MM.1S (cell line): ENCODE results near the gene RFESD.

Source experiments
- DNase-seq: peaks from one replicate; pipeline ENCODE4 v3.0.0-alpha.2; 2015
- H2AFZ ChIP-seq: fragments of 300-600 bp; sonication (generic); 2 replicates; pipeline ENCODE4 v1.6.0; 2016; ENCODE audit warnings: antibody characterized with exemption, low read length
- H3F3A ChIP-seq: fragments of 300-600 bp; sonication (generic); 2 replicates; pipeline ENCODE4 v1.6.1; 2016; ENCODE audit warnings: mild to moderate bottlenecking, antibody characterized with exemption, low read length, moderate library complexity, mixed read lengths; ENCODE audit not compliant: insufficient read depth
- H3K27ac ChIP-seq: fragments of 300-600 bp; sonication (generic); 2 replicates; pipeline ENCODE4 v1.5.1; 2016; ENCODE audit warnings: mild to moderate bottlenecking, low read length
- H3K27me3 ChIP-seq: fragments of 300-600 bp; sonication (generic); replicated peaks from 2 replicates; pipeline ENCODE4 v1.6.0; 2016; ENCODE audit warnings: low read length; ENCODE audit not compliant: insufficient read depth
- H3K36me3 ChIP-seq: fragments of 300-600 bp; sonication (generic); replicated peaks from 2 replicates; pipeline ENCODE4 v1.6.1; 2016; ENCODE audit warnings: mild to moderate bottlenecking, low read length, mixed read lengths; ENCODE audit not compliant: insufficient read depth
- H3K4me1 ChIP-seq: fragments of 300-600 bp; sonication (generic); 2 replicates; pipeline ENCODE4 v1.6.1; 2016; ENCODE audit warnings: low read length, mixed read lengths
- H3K4me2 ChIP-seq: fragments of 300-600 bp; sonication (generic); 2 replicates; pipeline ENCODE4 v1.6.0; 2016; ENCODE audit warnings: low read depth, low read length
- H3K4me3 ChIP-seq: fragments of 300-600 bp; sonication (generic); 2 replicates; pipeline ENCODE4 v1.5.1; 2016; ENCODE audit warnings: low read length, mixed read lengths
- H3K79me2 ChIP-seq: fragments of 300-600 bp; sonication (generic); 2 replicates; pipeline ENCODE4 v1.6.1; 2016; ENCODE audit warnings: mixed run types, low read length, mixed read lengths
- H3K9ac ChIP-seq: fragments of 300-600 bp; sonication (generic); 2 replicates; pipeline ENCODE4 v1.6.1; 2016; ENCODE audit warnings: low read length, mixed read lengths
- H3K9me2 ChIP-seq: fragments of 300-600 bp; sonication (generic); replicated peaks from 2 replicates; pipeline ENCODE4 v1.6.1; 2016; ENCODE audit warnings: mild to moderate bottlenecking, low read length, mixed read lengths; ENCODE audit not compliant: insufficient read depth
- H3K9me3 ChIP-seq: fragments of 300-600 bp; sonication (generic); replicated peaks from 2 replicates; pipeline ENCODE4 v1.6.1; 2016; ENCODE audit warnings: mild to moderate bottlenecking, low read length, mixed read lengths; ENCODE audit not compliant: insufficient read depth
- H4K20me1 ChIP-seq: fragments of 300-600 bp; sonication (generic); 2 replicates; pipeline ENCODE4 v1.6.1; 2016; ENCODE audit warnings: mild to moderate bottlenecking, low read length, moderate library complexity, mixed read lengths; ENCODE audit not compliant: insufficient read depth
- EZH2 ChIP-seq: fragments of 300-600 bp; sonication (generic); optimal IDR thresholded peaks from 2 replicates; pipeline ENCODE3; 2017; ENCODE audit warnings: low read depth, mild to moderate bottlenecking, antibody characterized with exemption, low read length, mixed read lengths
- EZH2phosphoT487 ChIP-seq: fragments of 300-600 bp; sonication (generic); IDR thresholded peaks from 2 replicates; pipeline ENCODE4 v1.6.1; 2018; ENCODE audit warnings: antibody characterized with exemption, low read length
- TF ChIP-seq, protein P1 (sequence below): fragments of 300-600 bp; sonication (generic); IDR thresholded peaks from 2 replicates; pipeline ENCODE4 v1.5.1; 2016; ENCODE audit warnings: antibody characterized with exemption, low read length, mixed read lengths

RFESD gene

DNA sequence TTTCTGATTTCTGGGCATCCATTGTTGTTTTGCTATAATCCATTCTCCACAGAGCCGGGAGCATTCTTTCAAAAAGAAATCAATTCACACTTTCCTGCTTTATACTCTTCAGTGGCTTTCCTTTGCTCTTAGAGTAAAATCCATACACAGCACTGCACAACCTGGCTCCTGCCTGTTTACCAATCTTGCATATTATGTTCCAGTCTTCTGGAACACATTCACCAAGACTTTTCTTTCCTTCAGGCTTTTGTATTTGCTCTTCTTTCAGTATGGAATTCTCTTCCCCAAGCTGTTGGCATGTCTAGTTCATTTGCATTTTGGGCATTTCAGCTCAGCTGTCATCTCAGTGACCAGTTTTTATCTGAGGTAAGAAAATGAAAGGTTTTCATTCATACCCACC, 6.3 kb downstream of the RFESD start:
- no peak overlapping the region for H3K27ac ChIP-seq
- H3K4me3 ChIP-seq = no peak overlapping the region
- no peaks in the 10 kb centered on the region for H3K27me3 ChIP-seq
- H3F3A ChIP-seq = peaks cover under 1% of the 10 kb centered on the region; the same call in 1 of the 2 replicates
- no peaks in the 10 kb centered on the region for H3K9me3 ChIP-seq
- peaks cover under 1% of the 10 kb centered on the region; the same call in 1 of the 2 replicates for H3K4me1 ChIP-seq
- H3K4me2 ChIP-seq = no peak overlapping the region
- H3K9ac ChIP-seq = no peak overlapping the region
- no peaks in the 10 kb centered on the region for H3K79me2 ChIP-seq
- no peaks in the 10 kb centered on the region for H3K9me2 ChIP-seq
- DNase-seq = no peak
- no peaks in the 10 kb centered on the region for H3K36me3 ChIP-seq
- no peak for TF ChIP-seq EZH2phosphoT487
- no peaks in the 10 kb centered on the region for H4K20me1 ChIP-seq
- no peak overlapping the region for H2AFZ ChIP-seq

DNA sequence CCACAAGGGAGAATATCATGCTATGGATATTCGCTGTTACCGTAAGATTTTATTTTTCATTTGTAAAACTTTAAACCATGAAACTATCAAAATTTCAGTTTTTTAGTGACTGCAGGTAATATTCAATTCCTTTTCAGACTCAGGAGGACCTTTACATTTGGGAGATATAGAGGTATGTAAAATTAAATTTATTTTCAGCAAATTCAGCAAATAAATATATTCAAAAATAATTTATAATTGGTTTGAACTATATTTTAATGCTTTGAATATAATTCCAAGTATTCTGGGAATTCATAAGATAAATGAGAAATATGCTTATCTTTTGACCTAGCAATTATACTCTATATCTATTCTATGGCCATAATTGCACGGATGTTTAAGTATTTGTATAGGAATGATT, 7.6 kb downstream of the RFESD start:
- no peaks in the 10 kb centered on the region for H3F3A ChIP-seq
- no peak overlapping the region for H3K4me3 ChIP-seq
- no peaks in the 10 kb centered on the region for H3K36me3 ChIP-seq
- H3K9me3 ChIP-seq = no peaks in the 10 kb centered on the region
- no peak overlapping the region for H3K27ac ChIP-seq
- no peaks in the 10 kb centered on the region; the same call in 1 of the 2 replicates for H3K4me1 ChIP-seq
- no peaks in the 10 kb centered on the region for H3K9me2 ChIP-seq
- no peak overlapping the region for H2AFZ ChIP-seq
- no peak overlapping the region for H3K9ac ChIP-seq
- no peaks in the 10 kb centered on the region for H4K20me1 ChIP-seq
- no peaks in the 10 kb centered on the region for H3K79me2 ChIP-seq
- no peak overlapping the region for H3K4me2 ChIP-seq
- DNase-seq = no peak
- no peaks in the 10 kb centered on the region for H3K27me3 ChIP-seq
- TF ChIP-seq EZH2phosphoT487 (no peak), EZH2 (no peak)
- TF ChIP-seq, protein P1, sequence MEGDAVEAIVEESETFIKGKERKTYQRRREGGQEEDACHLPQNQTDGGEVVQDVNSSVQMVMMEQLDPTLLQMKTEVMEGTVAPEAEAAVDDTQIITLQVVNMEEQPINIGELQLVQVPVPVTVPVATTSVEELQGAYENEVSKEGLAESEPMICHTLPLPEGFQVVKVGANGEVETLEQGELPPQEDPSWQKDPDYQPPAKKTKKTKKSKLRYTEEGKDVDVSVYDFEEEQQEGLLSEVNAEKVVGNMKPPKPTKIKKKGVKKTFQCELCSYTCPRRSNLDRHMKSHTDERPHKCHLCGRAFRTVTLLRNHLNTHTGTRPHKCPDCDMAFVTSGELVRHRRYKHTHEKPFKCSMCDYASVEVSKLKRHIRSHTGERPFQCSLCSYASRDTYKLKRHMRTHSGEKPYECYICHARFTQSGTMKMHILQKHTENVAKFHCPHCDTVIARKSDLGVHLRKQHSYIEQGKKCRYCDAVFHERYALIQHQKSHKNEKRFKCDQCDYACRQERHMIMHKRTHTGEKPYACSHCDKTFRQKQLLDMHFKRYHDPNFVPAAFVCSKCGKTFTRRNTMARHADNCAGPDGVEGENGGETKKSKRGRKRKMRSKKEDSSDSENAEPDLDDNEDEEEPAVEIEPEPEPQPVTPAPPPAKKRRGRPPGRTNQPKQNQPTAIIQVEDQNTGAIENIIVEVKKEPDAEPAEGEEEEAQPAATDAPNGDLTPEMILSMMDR = no peak

DNA sequence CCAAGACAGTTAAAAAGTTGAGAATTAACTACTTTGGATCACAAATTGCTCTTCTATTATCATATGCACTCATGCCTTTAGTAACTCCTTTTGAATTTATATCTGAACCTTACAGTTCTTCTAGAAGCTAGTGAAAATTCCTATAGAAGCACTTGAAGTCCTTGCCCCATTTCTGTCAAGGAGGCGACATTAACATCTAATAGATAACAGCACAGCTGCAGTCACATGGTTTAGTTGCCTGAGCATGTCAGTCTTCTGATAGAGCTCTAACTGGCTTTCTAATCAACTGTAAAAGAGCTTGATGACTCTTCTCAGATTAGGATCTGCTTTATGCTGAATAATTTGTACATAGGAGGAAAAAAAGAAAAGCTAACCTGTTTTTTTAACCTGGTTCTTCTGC, 9.0 kb downstream of the RFESD start:
- Histone ChIP-seq H3K9ac (no peak overlapping the region), H3K79me2 (no peaks in the 10 kb centered on the region), H3K4me3 (no peak overlapping the region), H3K4me1 (no peaks in the 10 kb centered on the region; the same call in 1 of the 2 replicates), H3F3A (no peaks in the 10 kb centered on the region), H3K9me3 (no peaks in the 10 kb centered on the region), H3K36me3 (no peaks in the 10 kb centered on the region), H3K4me2 (no peak overlapping the region), H3K27ac (no peak overlapping the region), H3K27me3 (no peaks in the 10 kb centered on the region), H2AFZ (no peak overlapping the region), H3K9me2 (no peaks in the 10 kb centered on the region), H4K20me1 (no peaks in the 10 kb centered on the region)
- TF ChIP-seq EZH2phosphoT487 (no peak), EZH2 (no peak)
- TF ChIP-seq, protein P1 = no peak
- no peak for DNase-seq

DNA sequence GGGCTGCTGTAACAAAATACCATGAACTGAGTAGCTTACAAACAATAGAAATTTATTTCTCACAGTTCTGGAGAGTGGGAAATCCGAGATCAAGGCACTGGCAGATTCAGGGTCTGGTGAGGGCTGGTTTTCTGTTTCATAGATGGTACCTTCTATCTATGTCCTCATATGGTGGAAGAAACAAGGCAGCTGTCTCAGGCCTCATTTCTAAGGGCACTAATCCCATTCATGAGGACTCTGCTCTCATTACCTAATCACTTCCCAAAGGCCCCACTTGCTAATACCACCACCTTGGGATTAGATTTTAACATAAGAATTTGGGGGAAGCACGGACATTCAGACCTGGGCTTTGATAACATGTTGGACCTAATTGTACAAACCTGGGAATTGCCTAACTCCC, 13.5 kb downstream of the RFESD start:
- TF ChIP-seq, protein P1 = no peak
- TF ChIP-seq EZH2phosphoT487 (no peak), EZH2 (no peak)
- DNase-seq = no peak
- Histone ChIP-seq H2AFZ (no peak overlapping the region), H3K4me3 (no peak overlapping the region), H3K4me2 (no peak overlapping the region), H3K79me2 (no peaks in the 10 kb centered on the region), H3K27ac (no peak overlapping the region), H3K9me3 (no peaks in the 10 kb centered on the region), H3K27me3 (no peaks in the 10 kb centered on the region), H4K20me1 (no peaks in the 10 kb centered on the region), H3K9me2 (no peaks in the 10 kb centered on the region), H3K4me1 (peaks cover 5% of the 10 kb centered on the region; the same call in 1 of the 2 replicates), H3K9ac (no peak overlapping the region), H3F3A (no peaks in the 10 kb centered on the region), H3K36me3 (no peaks in the 10 kb centered on the region)
